Endothelial cell of umbilical vein (primary cell): ENCODE measurements around the gene CEBPA. TPM values are rescaled to one million over a fixed set of nuclear protein-coding genes. Genes with fewer than 3 reads are reported as not detected.

Experiments used
- BruUV-seq: library from RNA; stranded (reverse); fragments of 400-500 nt; replicated peaks from 2 replicates; lab custom pipeline; 2021; lab: Mats Ljungman, UMichigan
- CTCF ChIA-PET: fragments of 300-600, 350-600 bp; sonication (Branson Sonifier 250); formaldehyde crosslinking; loops from one replicate; lab custom pipeline; 2021; ENCODE audit warnings: antibody characterized with exemption, inconsistent platforms; lab: Charles Lee
- POLR2A ChIA-PET: fragments of 300-600, 350-600 bp; sonication (Branson Sonifier 250); formaldehyde crosslinking; loops from one replicate; lab custom pipeline; 2021; ENCODE audit warnings: antibody characterized with exemption, inconsistent platforms; lab: Charles Lee
- DNase-seq: peaks from one replicate; pipeline ENCODE4 v3.0.0-alpha.2; 2011; ENCODE audit warnings: low read depth, low spot score
- FAIRE-seq: peaks from 2 replicates; lab custom pipeline; 2011; peaks lifted over from hg19 to GRCh38; lab: Jason Lieb, UNC
- H2AFZ ChIP-seq: 2 replicates; pipeline ENCODE4 v1.6.0; 2012; ENCODE audit warnings: low read depth, low read length, control low read depth, inconsistent platforms
- H3K27ac ChIP-seq: 2 replicates; pipeline ENCODE4 v1.5.1; 2011; ENCODE audit warnings: low read depth, mild to moderate bottlenecking, control low read depth, low read length, moderate library complexity; ENCODE audit not compliant: insufficient read depth
- H3K27me3 ChIP-seq, 2 experiments: 2 replicates each; pipeline versions ENCODE4 v1.6.0 to v1.6.1; 2011; ENCODE audit warnings: low read length in 2 of 2, mixed read lengths in 1 of 2; ENCODE audit not compliant: control insufficient read depth in 2 of 2, insufficient read depth in 2 of 2
- H3K36me3 ChIP-seq, 2 experiments: 2 replicates in 1 of 2; 3 replicates in 1 of 2; pipeline ENCODE4 v1.5.1; 2011; ENCODE audit warnings: low read length in 2 of 2, mild to moderate bottlenecking in 1 of 2, moderate library complexity in 1 of 2; ENCODE audit not compliant: control insufficient read depth in 2 of 2, insufficient read depth in 2 of 2; ENCODE audit errors: extremely low read depth in 1 of 2
- H3K4me1 ChIP-seq: 3 replicates; pipeline ENCODE4 v1.5.1; 2011; ENCODE audit warnings: mild to moderate bottlenecking, low read length; ENCODE audit not compliant: control insufficient read depth, insufficient read depth; ENCODE audit errors: extremely low read depth
- H3K4me2 ChIP-seq: 2 replicates; pipeline ENCODE4 v1.6.1; 2011; ENCODE audit warnings: low read length, control low read depth, mixed read lengths; ENCODE audit not compliant: insufficient read depth
- H3K4me3 ChIP-seq, 3 experiments: fragments of 200-600 bp in 1 of 3; sonication (generic), shearing (Covaris generic) in 1 of 3; replicated peaks in 1 of 3; 2 replicates each; pipeline ENCODE4 v1.5.1; 2011 to 2016; ENCODE audit warnings: control low read depth in 3 of 3, low read length in 3 of 3, mild to moderate bottlenecking in 2 of 3, inconsistent platforms in 1 of 3, low read depth in 1 of 3, moderate library complexity in 1 of 3; ENCODE audit not compliant: insufficient read depth in 1 of 3
- H3K79me2 ChIP-seq: 2 replicates; pipeline ENCODE4 v1.6.0; 2012; ENCODE audit warnings: low read length, inconsistent platforms; ENCODE audit not compliant: control insufficient read depth, insufficient read depth
- H3K9ac ChIP-seq: replicated peaks from 2 replicates; pipeline ENCODE3; 2011; ENCODE audit warnings: low read length, control low read depth; ENCODE audit not compliant: insufficient read depth; ENCODE audit errors: extremely low read depth
- H3K9me1 ChIP-seq: replicated peaks from 3 replicates; pipeline ENCODE4 v1.6.0; 2011; ENCODE audit warnings: mild to moderate bottlenecking, low read length; ENCODE audit not compliant: control insufficient read depth, insufficient read depth; ENCODE audit errors: extremely low read depth
- H3K9me3 ChIP-seq: replicated peaks from 2 replicates; pipeline ENCODE4 v1.5.1; 2012; ENCODE audit warnings: low read length, inconsistent platforms; ENCODE audit not compliant: control insufficient read depth, insufficient read depth
- H4K20me1 ChIP-seq: replicated peaks from 2 replicates; pipeline ENCODE3; 2011; ENCODE audit warnings: mild to moderate bottlenecking, low read length; ENCODE audit not compliant: control insufficient read depth, insufficient read depth; ENCODE audit errors: extremely low read depth
- CTCF ChIP-seq, 2 donors: IDR thresholded peaks; 1 replicate in 1 of 2; 2 replicates in 1 of 2; pipeline ENCODE4 v1.5.1; 2011; ENCODE audit warnings: low read length in 2 of 2, mild to moderate bottlenecking in 2 of 2, moderate library complexity in 2 of 2, control low read depth in 1 of 2, inconsistent platforms in 1 of 2, low read depth in 1 of 2; ENCODE audit not compliant: insufficient read depth in 1 of 2; ENCODE audit errors: extremely low read depth in 1 of 2
- EZH2 ChIP-seq: IDR thresholded peaks from 2 replicates; pipeline ENCODE4 v1.6.1; 2012; ENCODE audit warnings: borderline replicate concordance, low read depth, mild to moderate bottlenecking, moderate library complexity, low read length, inconsistent platforms; ENCODE audit not compliant: severe bottlenecking
- FOS ChIP-seq: IDR thresholded peaks from 2 replicates; pipeline ENCODE4 v1.6.1; 2011; ENCODE audit warnings: mild to moderate bottlenecking, low read length, moderate library complexity, borderline replicate concordance; ENCODE audit not compliant: insufficient read depth
- GATA2 ChIP-seq: IDR thresholded peaks from 2 replicates; pipeline ENCODE4 v1.7.0; 2011; ENCODE audit warnings: low read depth, mild to moderate bottlenecking, moderate library complexity, mixed read lengths, low read length; ENCODE audit not compliant: insufficient read length, insufficient read depth
- JUN ChIP-seq: IDR thresholded peaks from 2 replicates; pipeline ENCODE4 v1.6.1; 2011; ENCODE audit warnings: borderline replicate concordance, low read depth; ENCODE audit not compliant: insufficient read length, insufficient read depth
- MYC ChIP-seq: IDR thresholded peaks from one replicate; pipeline ENCODE4 v1.6.1; 2011; ENCODE audit warnings: mild to moderate bottlenecking, low read depth, low read length
- POLR2A ChIP-seq: IDR thresholded peaks from 2 replicates; pipeline ENCODE4 v1.6.1; 2012; ENCODE audit warnings: low read depth, mild to moderate bottlenecking, control low read depth, low read length
- POLR2AphosphoS5 ChIP-seq: IDR thresholded peaks from 2 replicates; pipeline ENCODE4 v1.6.1; 2012; ENCODE audit warnings: low read depth, mild to moderate bottlenecking, control low read depth, low read length, moderate library complexity; ENCODE audit not compliant: insufficient read depth
- dilution Hi-C: fragments of 300-500 bp; cut with MboI; formaldehyde crosslinking; loops from one replicate; pipeline ENCODE4 v1.15.0; 2019; ENCODE audit warnings: low sequenced_read_pairs; ENCODE audit not compliant: extremely low pct_ligation_motif_present
- intact Hi-C: fragments of 100-400 bp; cut with micrococcal nuclease; formaldehyde crosslinking; loops from one replicate; pipeline ENCODE4 v1.10.0; 2022
- polyA plus RNA-seq, 4 experiments: library from polyadenylated mRNA; depleted of rRNA in 3 of 4; stranded (reverse) in 3 of 4; unstranded in 1 of 4; fragments of >200 nt; gene quantifications; 2 replicates each; pipeline versions ENCODE4 v1.2.1 to v1.2.3, GENCODE V29; 2011 to 2012; ENCODE audit warnings: missing spikeins in 1 of 4
- total RNA-seq: library from RNA; stranded (reverse); gene quantifications from 2 replicates; pipeline ENCODE4 v1.2.3, GENCODE V29; 2021
- TF ChIP-seq, protein P1 (sequence below): IDR thresholded peaks from 2 replicates; pipeline ENCODE4 v1.6.1; 2011; ENCODE audit not compliant: insufficient read depth, insufficient read length

CEBPA gene
- total and polyA plus RNA-seq, 2 donors (not counting 3 experiments of a cell fraction or from before 2014, with no cell fraction given) = 0.06 TPM; not detected in 1

- Histone ChIP-seq H3K4me2 (no peak overlapping the region), H4K20me1 (no peaks in the 10 kb centered on the region), H3K4me1 (peaks cover 9% of the 10 kb centered on the region), H3K9ac (no peak overlapping the region), H3K79me2 (no peaks in the 10 kb centered on the region), H3K27me3 (peaks cover 25 to 46% of the 10 kb centered on the region in 2 experiments), H3K4me3 (no peak overlapping the region), H3K9me1 (no peaks in the 10 kb centered on the region), H3K9me3 (no peaks in the 10 kb centered on the region), H3K36me3 (no peaks in the 10 kb centered on the region), H2AFZ (no peak overlapping the region), H3K27ac (no peak overlapping the region)
- TF ChIP-seq CTCF (IDR thresholded peaks at IDR 0.05; ENCODE audit: extremely low read depth in 1 of 2, insufficient read depth in 1 of 2, low read depth in 1 of 2, low read length in 2 of 2) (no peak), MYC (no peak), POLR2A (no peak), FOS (no peak), EZH2 (no peak), JUN (no peak), POLR2AphosphoS5 (no peak), GATA2 (no peak)
- TF ChIP-seq, protein P1, sequence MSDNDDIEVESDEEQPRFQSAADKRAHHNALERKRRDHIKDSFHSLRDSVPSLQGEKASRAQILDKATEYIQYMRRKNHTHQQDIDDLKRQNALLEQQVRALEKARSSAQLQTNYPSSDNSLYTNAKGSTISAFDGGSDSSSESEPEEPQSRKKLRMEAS = no peak
- ChIA-PET CTCF (interaction anchor here (0.9 to 1.1 kb wide), 4 partner anchors 12 to 112 kb away, joined by 3 to 7 read pairs (median 4); no protein-coding TSS in a partner anchor), POLR2A (no interaction called here)
- FAIRE-seq (no peak), DNase-seq (no peak)
- dilution Hi-C loops (no loop called here), intact Hi-C loops (loop anchor here (5.0 kb wide), 1 partner anchor 93 kb away; no protein-coding TSS in a partner anchor)
- BruUV-seq = no TSS peak
Observed at GRCh38 chr19:33304371-33304759, 2.0 kb upstream of the CEBPA start.
